ENCODE results near the gene FUT8.

The FUT8 gene

DNA sequence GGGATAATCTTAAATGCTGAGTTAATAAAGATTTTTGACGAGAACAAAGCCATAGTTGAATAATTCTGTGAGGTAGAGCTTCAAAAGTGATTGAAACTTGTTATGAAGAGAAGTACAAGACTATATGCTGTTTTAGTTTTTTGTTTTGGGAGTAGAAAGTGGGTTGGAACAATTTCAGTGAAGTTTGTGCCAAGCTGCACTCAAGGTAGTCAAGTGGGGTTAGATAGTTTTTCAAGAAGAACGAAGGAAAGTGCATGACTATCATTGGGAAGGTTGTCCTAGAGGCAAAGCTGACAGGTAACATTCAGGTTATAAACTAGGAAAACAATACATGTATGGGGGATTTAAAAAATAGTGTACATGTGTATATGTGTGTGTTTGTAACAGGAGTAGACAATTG is 16.2 kb downstream of the FUT8 start:
- Mint-ChIP-seq H3K9me3 (no peaks in the 10 kb centered on the region), H3K27me3 (no peaks in the 10 kb centered on the region), H3K4me1 (peaks cover 56% of the 10 kb centered on the region), H3K27ac (no peak overlapping the region), H3K4me3 (no peak overlapping the region), H3K36me3 (ENCODE audit: low read depth) (peaks cover 21% of the 10 kb centered on the region)
- DNase-seq (no peak), ATAC-seq (no peak)

DNA sequence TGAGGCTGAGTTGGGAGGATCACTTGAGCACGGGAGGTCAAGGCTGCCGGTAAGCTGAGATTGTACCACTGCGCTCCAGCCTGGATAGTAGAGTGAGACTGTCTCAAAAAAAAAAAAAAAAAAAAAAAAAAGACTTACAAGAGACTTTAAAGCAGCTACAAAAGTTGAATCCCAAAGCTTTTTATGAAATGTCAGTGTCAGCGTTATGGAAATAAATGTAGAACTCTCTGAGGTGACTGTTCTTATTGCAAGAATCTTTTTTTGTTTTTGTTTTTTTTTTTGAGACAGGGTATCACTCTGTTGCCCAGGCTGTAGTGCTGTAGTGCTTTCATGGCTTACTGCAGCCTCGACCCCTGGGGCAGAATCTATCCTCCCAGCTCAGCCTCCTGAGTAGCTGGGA is 17.2 kb downstream of the FUT8 start:
- Mint-ChIP-seq H3K27ac (no peak overlapping the region), H3K36me3 (ENCODE audit: low read depth) (peaks cover 25% of the 10 kb centered on the region), H3K9me3 (no peaks in the 10 kb centered on the region), H3K4me3 (no peak overlapping the region), H3K27me3 (no peaks in the 10 kb centered on the region), H3K4me1 (peaks cover 59% of the 10 kb centered on the region)
- DNase-seq (no peak), ATAC-seq (no peak)

DNA sequence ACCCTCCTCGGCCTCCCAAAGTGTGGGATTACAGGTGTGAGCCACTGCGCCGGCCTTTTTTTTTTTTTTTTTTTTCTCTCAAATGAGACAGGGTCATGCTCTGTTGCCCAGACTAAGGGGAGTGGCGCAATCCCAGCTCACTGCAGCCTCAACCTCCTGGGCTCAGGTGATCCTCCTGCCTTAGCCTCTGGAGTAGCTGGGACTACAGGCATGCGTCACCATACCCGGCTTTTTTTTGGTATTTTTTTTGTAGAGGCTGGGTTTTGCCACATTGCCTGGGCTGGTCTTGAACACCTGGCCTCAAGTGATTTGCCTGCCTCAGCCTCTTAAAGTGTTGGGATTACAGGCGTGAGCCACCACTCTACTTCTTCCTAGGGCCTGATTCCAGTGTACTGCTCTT is 18.7 kb downstream of the FUT8 start:
- no peak overlapping the region for H3K27ac Mint-ChIP-seq
- no peak overlapping the region for H3K4me3 Mint-ChIP-seq
- peaks cover 58% of the 10 kb centered on the region for H3K4me1 Mint-ChIP-seq
- H3K27me3 Mint-ChIP-seq = no peaks in the 10 kb centered on the region
- H3K9me3 Mint-ChIP-seq = no peaks in the 10 kb centered on the region
- H3K36me3 Mint-ChIP-seq (ENCODE audit: low read depth) = peaks cover 34% of the 10 kb centered on the region
- ATAC-seq (no peak), DNase-seq (no peak)

DNA sequence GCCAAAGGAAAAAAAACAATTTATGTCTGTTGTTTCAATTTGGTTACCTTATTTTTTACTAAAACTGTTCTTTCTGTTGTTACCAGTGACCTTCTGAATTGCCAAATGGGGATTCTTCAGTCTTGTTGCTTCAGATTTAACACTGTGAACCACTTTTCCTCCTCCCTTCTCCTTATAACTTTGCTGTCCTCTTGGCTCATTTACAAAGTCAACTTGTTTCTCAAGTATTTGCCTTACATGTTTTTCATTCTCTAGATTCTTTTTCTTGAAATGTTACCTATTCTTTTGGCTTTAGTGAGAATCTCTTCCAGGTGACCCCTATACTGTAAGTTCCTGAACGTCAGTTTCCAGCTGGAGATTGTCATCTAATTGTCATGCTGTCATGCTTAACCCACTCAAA is 19.4 kb downstream of the FUT8 start:
- no peak overlapping the region for H3K27ac Mint-ChIP-seq
- ATAC-seq (no peak), DNase-seq (no peak)
- no peaks in the 10 kb centered on the region for H3K9me3 Mint-ChIP-seq
- no peak overlapping the region for H3K4me3 Mint-ChIP-seq
- H3K27me3 Mint-ChIP-seq = no peaks in the 10 kb centered on the region
- H3K36me3 Mint-ChIP-seq (ENCODE audit: low read depth) = peaks cover 34% of the 10 kb centered on the region
- peaks cover 63% of the 10 kb centered on the region for H3K4me1 Mint-ChIP-seq

DNA sequence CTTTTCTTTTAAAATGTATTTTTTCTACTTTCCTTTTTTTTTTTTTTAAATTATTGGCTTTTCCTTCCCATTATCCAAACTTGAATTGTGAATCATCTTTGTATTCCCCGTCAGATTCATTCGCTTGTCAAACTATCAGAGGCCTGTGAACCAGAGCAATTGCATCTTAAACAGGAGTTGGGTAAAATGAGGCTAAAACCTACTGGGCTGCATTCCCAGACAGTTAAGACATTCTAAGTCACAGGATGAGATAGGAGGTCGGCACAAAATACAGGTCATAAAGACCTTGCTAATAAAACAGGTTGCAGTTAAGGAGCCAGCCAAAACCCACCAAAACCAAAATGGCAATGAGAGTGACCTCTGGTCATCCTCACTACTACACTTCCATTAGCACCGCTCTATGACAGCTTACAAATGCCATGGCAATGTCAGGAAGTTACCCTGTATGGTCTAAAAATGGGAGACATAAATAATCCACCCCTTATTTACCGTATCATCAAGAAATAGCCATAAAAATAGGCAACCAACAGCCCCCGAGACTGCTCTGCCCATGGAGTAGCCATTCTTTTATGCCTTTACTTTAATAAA is 19.9 kb downstream of the FUT8 start:
- Mint-ChIP-seq H3K27ac (peak overlapping the region; percentile 50), H3K27me3 (no peaks in the 10 kb centered on the region), H3K9me3 (no peaks in the 10 kb centered on the region), H3K4me3 (no peak overlapping the region), H3K36me3 (ENCODE audit: low read depth) (peaks cover 33% of the 10 kb centered on the region), H3K4me1 (peaks cover 64% of the 10 kb centered on the region)
- no peak for DNase-seq
- no peak for ATAC-seq

DNA sequence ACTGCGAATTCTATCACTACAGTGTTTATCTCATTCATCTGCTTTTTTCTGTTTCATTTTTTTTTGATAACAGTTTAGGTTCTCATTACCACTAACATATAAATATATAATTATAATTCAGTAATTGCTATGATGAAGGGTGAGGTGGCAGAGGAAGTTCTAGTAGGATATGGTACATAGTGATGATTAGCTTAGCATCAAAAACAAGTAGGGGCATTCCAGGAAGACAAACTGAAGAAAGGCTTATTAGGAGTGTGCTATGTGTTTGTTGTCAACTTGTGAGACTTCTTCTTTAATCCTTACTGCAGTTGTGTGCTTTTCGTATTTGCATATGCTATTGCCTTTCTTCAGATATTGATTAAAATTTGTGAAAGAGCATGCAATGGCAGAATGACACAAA is 20.6 kb downstream of the FUT8 start:
- Mint-ChIP-seq H3K36me3 (ENCODE audit: low read depth) (peaks cover 33% of the 10 kb centered on the region), H3K4me3 (no peak overlapping the region), H3K4me1 (peaks cover 67% of the 10 kb centered on the region), H3K27ac (peak overlapping the region; percentile 50), H3K27me3 (no peaks in the 10 kb centered on the region), H3K9me3 (no peaks in the 10 kb centered on the region)
- ATAC-seq = no peak
- no peak for DNase-seq

DNA sequence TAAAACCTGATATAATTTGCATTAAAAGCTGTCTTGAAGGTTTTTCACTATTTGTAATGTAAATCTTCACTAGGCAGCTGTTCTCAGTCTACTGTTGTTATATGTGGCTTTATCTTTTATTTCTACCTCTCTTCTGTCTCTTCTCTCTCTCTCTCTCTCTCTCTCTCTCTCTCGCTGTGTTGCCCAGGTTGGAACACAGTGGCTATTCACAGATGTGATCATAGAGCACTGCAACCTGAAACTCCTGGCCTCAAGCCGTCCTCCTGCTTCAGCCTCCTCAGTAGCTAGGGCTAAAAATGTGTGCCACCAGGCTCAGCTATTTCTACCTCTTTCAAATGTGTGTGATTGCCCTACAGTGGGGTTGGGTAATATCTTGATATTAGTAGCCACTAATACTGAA is 21.1 kb downstream of the FUT8 start:
- ATAC-seq (no peak), DNase-seq (no peak)
- H3K4me1 Mint-ChIP-seq = peaks cover 70% of the 10 kb centered on the region
- no peak overlapping the region for H3K4me3 Mint-ChIP-seq
- peaks cover 32% of the 10 kb centered on the region for H3K36me3 Mint-ChIP-seq (ENCODE audit: low read depth)
- no peaks in the 10 kb centered on the region for H3K9me3 Mint-ChIP-seq
- no peaks in the 10 kb centered on the region for H3K27me3 Mint-ChIP-seq
- peak overlapping the region; percentile 64 for H3K27ac Mint-ChIP-seq

DNA sequence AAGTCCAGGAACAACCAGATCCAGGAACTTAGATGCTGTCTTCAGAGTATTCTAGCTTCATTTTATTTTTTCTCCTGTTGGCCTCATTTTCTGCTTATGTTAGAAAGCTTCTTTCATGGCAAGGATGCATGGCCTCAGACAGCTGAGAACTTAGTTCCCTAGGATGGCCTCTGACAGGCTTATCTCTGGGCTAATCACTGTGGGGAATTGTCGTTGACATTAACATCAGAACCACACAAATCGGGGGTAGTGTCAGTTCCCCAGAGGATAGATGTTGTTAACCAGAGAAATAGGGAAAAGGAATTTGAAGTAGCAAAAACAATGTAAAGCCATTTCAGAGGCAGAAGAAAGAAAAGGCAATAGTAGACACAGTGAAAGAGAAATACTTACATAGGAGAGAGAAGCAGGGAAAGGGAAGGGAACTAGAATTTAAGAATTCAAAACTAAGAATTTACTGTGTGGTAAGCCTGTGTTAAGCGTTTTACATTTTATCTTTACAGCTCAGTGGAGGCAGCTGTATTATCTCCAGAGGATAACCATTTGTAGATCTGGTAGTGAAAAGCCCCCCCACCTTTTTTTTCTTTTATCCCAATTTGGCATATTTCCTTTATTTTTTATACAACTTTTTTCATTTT is 21.8 kb downstream of the FUT8 start:
- DNase-seq (no peak), ATAC-seq (no peak)
- Mint-ChIP-seq H3K4me3 (no peak overlapping the region), H3K4me1 (peaks cover 71% of the 10 kb centered on the region), H3K27ac (peak overlapping the region; percentile 36), H3K36me3 (ENCODE audit: low read depth) (peaks cover 29% of the 10 kb centered on the region), H3K27me3 (no peaks in the 10 kb centered on the region), H3K9me3 (no peaks in the 10 kb centered on the region)

DNA sequence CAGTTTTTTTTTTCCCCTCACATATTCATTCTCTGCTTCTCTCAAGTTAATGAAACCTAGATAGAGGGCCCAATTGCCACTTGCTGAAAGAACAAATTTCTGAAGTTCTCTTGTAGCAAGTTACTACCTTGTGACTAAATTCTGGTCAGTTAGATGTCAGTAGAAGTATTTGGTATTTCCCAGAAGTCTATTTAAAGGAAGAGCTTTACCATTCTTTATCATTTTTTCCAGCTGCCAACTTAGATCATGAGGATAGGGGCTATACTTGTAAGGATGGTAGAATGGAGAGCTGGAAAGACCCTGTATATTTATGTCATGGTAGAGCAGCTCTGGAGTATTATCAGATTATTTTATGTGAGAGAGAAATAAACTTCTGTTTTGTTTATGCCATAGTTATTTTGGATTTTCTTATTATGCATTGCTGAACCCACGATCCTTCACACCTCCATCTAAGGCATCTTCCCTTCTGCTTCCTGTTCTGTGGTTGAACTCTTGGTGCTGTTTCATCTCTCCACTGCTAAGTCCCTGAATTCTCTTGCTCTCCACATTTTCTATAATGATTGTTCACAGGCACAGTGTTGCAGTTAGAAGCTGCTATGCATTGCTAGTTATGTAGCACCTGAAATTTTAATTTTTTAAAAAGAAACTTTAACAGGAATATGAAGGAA is 25.9 kb downstream of the FUT8 start:
- peaks cover 54% of the 10 kb centered on the region for H3K4me1 Mint-ChIP-seq
- no peaks in the 10 kb centered on the region for H3K9me3 Mint-ChIP-seq
- no peaks in the 10 kb centered on the region for H3K27me3 Mint-ChIP-seq
- peak overlapping the region; percentile 87 for H3K27ac Mint-ChIP-seq
- DNase-seq = no peak
- H3K36me3 Mint-ChIP-seq (ENCODE audit: low read depth) = peaks cover 33% of the 10 kb centered on the region
- ATAC-seq = peak; percentile 91
- H3K4me3 Mint-ChIP-seq = peak overlapping the region; percentile 24

DNA sequence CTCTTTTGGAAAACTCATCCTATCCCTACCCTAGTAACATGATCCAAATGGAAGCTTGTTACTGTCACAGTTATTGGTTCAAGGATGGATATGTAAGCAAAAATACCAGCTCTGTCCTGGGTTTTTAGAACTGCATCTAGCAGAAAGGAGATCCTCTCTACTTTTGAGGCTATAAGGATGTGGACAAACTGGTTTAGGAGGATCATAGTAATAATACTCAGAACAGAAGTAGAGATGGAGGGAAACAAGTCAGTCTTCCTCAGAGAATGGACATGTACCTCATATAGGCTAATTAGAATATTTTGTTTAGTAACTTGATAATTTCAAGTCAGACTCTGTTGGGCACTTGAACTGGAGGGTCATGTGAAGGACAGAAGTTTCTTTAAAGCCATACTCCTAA is 26.6 kb downstream of the FUT8 start:
- H3K36me3 Mint-ChIP-seq (ENCODE audit: low read depth) = peaks cover 35% of the 10 kb centered on the region
- ATAC-seq (no peak), DNase-seq (no peak)
- no peaks in the 10 kb centered on the region for H3K9me3 Mint-ChIP-seq
- H3K27me3 Mint-ChIP-seq = no peaks in the 10 kb centered on the region
- peak overlapping the region; percentile 1 for H3K4me3 Mint-ChIP-seq
- H3K4me1 Mint-ChIP-seq = peaks cover 53% of the 10 kb centered on the region
- peak overlapping the region; percentile 87 for H3K27ac Mint-ChIP-seq

DNA sequence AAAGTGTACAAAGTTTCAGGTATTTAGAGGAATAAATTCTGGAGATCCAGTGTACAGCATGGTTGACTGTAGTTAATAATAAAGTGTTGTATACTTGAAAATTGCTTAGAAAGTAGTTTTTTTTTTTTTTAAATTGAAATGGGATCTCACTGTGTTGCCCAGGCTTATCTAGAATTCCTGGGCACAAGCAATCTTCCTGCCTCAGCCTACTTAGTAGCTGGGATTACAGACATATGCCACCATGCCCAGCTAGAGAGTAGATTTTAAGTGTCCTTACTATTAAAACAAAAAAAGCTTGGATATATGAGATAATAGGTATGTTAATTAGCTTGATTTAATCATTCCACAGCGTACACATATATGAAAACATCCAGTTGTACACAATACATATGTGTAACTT is 27.7 kb downstream of the FUT8 start:
- no peaks in the 10 kb centered on the region for H3K27me3 Mint-ChIP-seq
- ATAC-seq = no peak
- peaks cover 39% of the 10 kb centered on the region for H3K36me3 Mint-ChIP-seq (ENCODE audit: low read depth)
- DNase-seq = no peak
- H3K27ac Mint-ChIP-seq = no peak overlapping the region
- H3K9me3 Mint-ChIP-seq = no peaks in the 10 kb centered on the region
- H3K4me3 Mint-ChIP-seq = no peak overlapping the region
- H3K4me1 Mint-ChIP-seq = peaks cover 57% of the 10 kb centered on the region

DNA sequence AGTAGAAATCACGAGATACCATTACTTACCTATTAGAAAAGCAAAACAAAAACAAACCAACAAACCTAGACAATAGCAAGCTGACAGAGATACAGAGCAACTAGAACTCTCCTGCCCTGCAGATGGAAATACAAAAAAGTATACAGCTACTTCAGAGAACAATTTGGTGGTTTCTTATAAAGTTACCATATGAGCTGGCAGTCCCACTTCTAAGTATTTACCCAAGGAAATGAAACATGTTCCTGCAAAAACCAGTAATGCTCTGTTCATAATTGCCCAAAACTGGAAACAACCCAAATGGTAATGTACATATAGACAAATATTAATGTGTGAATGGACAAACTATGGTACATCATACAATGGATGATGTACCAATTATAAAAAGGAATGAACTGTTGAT is 31.7 kb downstream of the FUT8 start:
- peaks cover 32% of the 10 kb centered on the region for H3K36me3 Mint-ChIP-seq (ENCODE audit: low read depth)
- H3K9me3 Mint-ChIP-seq = no peaks in the 10 kb centered on the region
- DNase-seq (no peak), ATAC-seq (peak; percentile 76)
- H3K27me3 Mint-ChIP-seq = no peaks in the 10 kb centered on the region
- H3K27ac Mint-ChIP-seq = no peak overlapping the region
- no peak overlapping the region for H3K4me3 Mint-ChIP-seq
- H3K4me1 Mint-ChIP-seq = peaks cover 38% of the 10 kb centered on the region

DNA sequence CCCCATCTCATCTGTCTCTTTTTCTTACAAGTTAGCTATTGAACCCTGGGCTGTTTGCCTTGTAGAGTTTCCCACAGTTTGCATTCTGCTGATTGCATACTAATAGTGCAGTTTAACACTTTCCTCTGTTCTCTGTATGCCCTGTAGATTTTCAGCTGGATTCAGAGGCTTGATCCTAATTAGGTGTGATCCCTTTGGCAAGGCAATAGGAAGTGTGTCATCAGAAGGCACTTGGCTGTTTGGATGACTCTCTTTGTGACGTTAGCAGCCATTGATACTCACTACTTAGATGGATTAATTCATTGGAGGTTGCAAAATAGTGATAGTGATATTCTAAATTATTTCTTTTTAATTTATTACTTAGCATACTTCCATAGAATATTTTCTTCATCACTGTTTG is 33.6 kb downstream of the FUT8 start:
- no peak overlapping the region for H3K4me3 Mint-ChIP-seq
- H3K9me3 Mint-ChIP-seq = no peaks in the 10 kb centered on the region
- peaks cover 39% of the 10 kb centered on the region for H3K36me3 Mint-ChIP-seq (ENCODE audit: low read depth)
- no peak overlapping the region for H3K27ac Mint-ChIP-seq
- no peaks in the 10 kb centered on the region for H3K27me3 Mint-ChIP-seq
- peaks cover 34% of the 10 kb centered on the region for H3K4me1 Mint-ChIP-seq
- ATAC-seq (no peak), DNase-seq (no peak)

DNA sequence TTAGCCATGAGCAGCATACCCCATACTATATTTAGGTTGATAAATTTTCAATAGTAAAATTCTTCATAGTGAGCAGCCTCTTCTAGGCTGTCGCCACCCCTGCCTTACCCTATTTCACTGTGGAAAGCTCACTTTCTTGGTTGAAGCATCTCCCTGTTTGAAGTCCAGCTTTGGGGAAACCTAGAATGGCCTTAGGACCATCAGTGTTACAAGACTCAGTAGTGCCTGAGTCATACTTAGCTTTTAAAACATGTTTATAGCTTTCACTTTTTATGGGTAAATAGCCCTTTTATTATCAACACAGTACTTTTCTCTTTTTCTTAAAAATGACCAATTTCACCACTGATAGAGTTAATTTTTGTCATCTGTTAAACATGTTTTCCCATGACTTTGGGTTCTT is 37.1 kb downstream of the FUT8 start:
- H3K27ac Mint-ChIP-seq = no peak overlapping the region
- H3K4me1 Mint-ChIP-seq = peaks cover 41% of the 10 kb centered on the region
- no peaks in the 10 kb centered on the region for H3K27me3 Mint-ChIP-seq
- H3K4me3 Mint-ChIP-seq = no peak overlapping the region
- no peak for DNase-seq
- no peak for ATAC-seq
- peaks cover 51% of the 10 kb centered on the region for H3K36me3 Mint-ChIP-seq (ENCODE audit: low read depth)
- peaks cover 5% of the 10 kb centered on the region for H3K9me3 Mint-ChIP-seq

DNA sequence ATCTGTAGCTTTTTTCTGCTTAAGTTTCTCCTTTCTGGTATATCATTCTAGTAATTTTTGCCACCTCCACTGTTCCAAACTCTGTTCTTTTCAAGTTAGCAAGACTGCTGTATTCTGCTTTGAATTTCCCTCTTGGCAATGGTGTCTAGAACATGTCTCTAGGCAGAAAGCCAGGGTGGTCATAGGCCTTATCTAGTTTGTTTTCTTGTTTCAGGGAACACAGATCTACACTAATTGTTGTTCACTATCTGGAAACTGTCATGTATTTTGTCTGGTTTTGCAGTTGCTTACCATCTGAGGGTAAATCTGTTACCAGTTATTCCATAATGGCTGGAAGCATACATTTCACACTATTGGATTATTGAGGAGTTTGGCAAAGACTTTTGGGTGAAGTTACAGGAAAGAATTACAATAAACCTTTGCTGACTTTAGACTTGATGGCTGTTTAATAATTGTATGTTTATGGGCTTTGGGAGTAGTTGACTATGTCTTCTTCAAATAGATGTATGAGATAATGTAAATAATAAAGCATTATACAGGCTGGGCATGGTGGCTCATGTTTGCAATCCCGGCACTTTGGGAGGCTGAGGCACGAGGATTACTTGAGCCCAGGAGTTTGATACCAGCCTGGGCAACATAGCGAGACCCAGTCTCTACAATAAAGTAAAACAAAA is 41.4 kb downstream of the FUT8 start:
- peaks cover 71% of the 10 kb centered on the region for H3K36me3 Mint-ChIP-seq (ENCODE audit: low read depth)
- H3K9me3 Mint-ChIP-seq = peaks cover 18% of the 10 kb centered on the region
- H3K4me3 Mint-ChIP-seq = no peak overlapping the region
- DNase-seq = no peak
- no peak for ATAC-seq
- peaks cover 37% of the 10 kb centered on the region for H3K4me1 Mint-ChIP-seq
- no peaks in the 10 kb centered on the region for H3K27me3 Mint-ChIP-seq
- peak overlapping the region; percentile 2 for H3K27ac Mint-ChIP-seq

Data from activated naive CD8-positive, alpha-beta T cell treated with anti-CD3 and anti-CD28 coated beads, Interleukin-2, amount 50 U/mL, for 24 hours (primary cell).